ENCODE results near the gene SLC45A3.

SLC45A3 gene

DNA sequence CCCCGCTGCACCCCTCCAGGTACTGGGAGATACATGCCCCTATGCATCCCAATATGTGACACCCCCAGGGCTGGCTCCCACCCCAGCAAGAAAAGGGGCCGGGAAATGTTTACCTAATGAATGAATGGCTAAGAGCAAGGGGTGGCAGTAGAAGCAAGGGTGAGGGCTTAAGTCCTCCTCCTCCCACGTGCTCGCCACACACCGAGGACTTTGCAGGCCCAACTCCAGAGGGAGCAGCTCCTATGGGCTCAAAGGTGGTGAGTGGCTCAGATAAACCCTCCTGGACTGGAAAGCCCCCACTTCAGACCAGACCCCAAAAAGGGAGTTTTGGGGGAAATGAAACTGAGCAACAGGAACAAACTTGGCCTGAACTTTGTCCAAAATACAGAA lies 11.4 kb downstream of the SLC45A3 start:
- DNase-seq (ENCODE audit: low read depth, low spot score) = no peak

DNA sequence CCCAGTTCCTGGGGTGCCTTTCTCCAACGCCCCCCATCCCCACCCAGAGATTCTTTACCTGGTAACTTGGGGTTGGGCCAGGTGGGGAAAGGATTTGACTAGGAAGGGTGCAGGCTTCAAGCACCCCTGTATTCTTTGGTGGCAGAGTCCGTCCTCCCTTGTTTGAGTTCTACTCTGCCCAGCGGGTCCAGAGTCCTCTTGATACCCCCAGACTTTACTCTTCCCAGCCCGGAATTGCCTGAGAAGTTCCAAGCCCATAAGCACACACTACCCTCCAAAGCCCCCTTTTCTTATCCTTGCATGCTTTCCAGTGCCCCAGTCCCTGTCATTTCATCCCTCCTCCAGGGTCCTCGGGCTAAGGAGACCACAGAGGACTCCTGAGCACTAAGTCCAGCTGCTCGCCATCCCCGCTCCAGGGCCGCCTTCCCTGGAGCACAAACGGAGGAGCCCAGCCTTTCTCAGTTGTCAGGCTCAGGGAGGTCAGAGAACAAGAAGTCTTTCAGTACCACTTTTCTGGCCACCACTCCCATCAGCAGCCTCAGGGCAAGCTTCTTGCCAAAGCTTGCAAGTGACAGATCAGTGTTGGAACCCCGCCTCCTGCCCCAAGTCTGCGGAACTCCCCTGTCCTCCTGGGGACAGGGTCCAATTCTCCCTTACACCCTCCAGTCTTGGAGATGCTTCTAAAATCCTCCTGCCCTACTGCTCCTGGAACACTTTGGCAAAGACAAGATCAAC lies 12.2 kb downstream of the SLC45A3 start:
- DNase-seq (ENCODE audit: low read depth, low spot score) = no peak

DNA sequence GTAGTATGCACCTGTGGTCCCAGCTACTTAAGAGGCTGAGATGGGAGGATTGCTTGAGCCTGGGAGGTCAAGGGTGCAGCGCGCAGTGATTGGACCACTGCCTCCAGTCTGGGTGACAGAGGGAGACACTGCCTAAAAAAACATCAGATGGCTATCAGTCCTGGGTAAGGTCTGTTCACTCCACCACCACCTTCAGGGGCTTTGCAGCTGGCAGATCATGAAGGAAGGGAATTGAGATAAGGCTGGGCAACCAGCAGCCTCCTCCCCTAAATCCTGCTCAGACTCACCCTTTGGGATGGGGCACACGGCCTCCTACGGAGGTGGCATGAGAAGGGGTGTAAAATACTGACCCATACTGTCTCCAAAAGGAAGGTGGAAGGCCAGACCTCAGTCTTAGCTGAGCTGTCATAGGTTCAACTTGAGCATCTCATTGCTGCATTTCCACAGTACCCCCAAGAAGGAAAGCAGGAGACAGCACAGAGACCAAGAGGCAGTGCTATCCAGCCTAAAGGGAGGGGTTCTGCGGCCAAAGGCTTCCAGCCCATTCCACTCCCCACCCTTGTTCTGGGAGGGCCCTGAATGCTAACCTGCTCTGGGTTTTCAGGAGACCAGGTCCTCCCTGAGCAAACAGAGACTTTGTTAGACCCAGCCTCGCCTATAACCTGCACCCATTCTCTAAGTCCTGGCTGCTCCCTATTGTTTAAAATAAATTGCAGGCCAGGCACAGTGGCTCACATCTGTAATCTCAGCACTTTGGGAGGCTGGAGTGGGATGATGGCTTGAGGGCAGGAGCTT lies 13.7 kb downstream of the SLC45A3 start:
- DNase-seq (ENCODE audit: low read depth, low spot score) = no peak

DNA sequence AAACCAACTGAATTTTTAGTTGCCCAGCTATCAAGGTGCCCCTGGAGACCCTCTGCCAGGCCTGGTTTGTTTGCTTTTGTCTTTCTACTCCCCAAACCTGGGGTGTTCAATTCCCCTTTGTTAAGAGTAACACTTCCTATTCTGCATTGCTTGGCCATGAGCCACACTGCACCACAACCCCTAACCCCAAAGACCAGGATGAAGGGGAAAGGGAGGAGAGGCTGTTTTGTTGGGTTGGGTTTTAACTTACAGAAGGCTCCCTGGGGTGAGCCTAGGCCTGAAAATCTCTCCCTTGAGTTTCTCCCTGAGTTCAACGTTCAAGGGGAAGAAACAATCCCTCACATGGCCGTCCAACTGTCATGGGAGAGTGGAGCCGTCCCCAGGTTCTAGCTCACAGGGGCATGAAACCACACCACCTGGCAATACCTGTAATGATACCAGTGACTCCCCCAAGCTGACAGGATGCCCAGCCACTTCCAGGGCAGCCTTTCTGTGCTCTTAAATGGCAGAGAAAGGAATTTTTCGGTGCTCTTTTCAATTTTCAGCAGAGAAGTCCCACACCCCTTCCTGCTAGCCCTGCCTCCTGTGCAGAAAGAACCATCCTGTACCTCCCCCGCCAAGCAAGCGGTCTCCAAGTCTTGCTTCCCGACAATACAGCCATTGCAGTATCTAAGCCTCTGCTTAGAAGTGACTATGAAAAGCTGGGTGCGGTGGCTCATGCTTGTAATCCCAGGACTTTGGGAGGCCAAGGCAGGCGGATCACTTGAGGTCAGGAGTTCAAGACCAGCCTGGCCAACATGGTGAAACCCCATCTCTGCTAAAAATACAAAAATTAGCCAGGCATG lies 14.9 kb downstream of the SLC45A3 start:
- no peak for DNase-seq (ENCODE audit: low read depth, low spot score)

DNA sequence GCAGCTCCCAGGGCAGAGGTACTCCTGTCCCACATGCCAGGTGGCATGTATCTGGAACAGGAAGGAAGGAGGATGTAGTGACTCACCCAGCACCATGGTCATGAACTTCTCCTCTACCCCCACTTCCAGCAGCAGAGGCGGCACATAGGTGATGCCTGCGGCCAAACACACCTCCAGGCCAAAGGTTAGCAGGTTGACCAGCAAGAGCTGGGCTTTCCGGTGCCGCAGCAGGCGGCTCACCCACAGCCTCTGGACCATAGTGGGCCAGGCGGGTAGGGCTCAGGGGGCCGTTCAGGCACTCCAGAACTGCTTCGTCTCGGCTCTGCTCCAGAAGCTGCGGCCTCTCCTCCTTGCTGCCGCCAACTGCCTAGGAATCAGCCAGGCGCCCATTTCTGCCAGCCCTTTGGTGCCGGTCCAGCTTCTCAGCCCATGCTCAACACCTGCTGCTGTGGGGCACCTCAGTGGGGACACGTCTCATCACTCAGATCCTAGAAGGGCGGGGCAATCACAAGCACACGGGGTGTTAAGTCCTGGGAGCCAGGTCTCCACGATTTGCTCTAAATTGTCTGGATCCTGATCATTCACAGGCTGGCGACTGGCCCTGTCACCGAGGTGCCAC lies 15.8 kb downstream of the SLC45A3 start:
- no peak for DNase-seq (ENCODE audit: low read depth, low spot score)

DNA sequence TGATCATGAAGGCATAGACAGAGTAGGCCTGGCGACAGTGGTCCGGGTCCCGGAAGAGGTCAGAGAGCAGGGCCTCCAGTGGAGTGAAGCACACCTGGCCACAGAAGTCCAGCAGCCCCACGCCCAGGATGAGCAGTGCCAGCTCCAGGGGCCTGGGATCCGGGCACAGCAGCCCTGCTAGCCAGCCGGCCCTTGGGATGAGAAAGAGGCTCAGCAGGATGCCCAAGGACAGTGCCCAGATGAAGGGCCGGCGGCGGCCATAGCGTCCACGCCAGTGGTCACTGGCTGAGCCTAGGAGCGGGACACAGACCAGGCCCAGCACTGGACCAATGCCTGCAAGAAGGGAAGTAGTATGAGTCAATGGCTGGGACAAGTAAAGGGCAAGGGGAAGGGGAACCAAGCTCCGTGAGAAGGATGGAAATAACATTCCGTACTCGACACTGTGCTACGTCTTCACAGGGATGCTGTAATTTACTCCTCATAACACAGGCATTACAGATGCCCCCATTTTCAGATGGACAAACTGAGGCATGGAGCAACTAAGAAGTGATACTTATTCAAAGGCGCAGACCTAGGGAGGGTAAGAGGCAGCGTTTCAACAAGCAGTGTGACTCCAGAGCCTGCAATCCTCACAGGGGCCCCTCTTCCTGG lies 16.9 kb downstream of the SLC45A3 start:
- no peak for DNase-seq (ENCODE audit: low read depth, low spot score)

DNA sequence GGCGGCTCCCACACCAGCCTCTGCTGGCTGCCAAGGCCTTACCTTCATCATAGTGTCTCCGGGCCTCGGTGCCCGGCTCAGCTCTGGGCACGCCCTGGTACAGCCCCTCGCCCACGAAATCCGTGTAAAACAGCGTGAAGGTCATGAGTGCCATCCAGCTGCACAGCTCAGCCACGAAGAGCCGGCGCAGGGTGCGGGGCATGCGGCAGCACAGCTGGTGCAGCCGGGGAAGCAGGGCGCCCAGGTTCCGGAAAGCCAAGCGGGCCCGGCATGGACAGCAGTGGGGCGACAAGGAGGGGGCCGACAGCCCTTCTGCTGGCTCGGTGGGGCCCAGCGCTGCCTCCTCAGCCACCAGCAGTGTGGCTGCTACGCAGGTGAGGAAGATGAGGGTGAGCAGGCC lies 17.5 kb downstream of the SLC45A3 start:
- DNase-seq (ENCODE audit: low read depth, low spot score) = no peak

DNA sequence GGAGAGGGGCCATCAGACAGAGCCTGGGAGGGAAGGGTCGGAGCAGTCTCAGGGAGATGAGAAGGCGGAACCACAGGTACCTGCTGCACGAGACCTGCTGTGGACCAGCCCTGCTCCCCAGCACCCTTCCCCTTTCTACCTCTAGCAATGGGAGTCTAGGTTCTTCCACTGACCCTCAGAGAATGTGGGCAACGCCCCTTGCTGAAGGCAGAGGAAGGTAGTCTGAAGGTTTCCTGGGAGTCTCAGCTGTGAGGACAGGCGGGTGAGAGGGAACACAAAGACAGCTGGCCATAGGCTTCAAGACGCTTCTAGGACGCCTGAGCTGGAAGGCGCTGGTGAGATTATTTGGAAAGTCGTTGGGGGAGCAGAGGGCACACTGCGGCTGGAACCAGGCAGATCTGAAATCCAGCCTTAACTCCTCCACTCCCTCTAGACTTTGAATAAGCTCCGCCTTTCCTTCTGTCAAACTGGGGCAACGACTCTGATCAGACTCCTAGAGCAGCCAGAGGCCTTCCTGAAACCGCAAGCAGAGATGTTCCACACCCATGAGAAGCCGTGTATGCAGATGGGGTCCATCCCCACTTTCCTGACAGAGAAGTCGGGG lies 18.1 kb downstream of the SLC45A3 start:
- DNase-seq (ENCODE audit: low read depth, low spot score) = no peak

DNA sequence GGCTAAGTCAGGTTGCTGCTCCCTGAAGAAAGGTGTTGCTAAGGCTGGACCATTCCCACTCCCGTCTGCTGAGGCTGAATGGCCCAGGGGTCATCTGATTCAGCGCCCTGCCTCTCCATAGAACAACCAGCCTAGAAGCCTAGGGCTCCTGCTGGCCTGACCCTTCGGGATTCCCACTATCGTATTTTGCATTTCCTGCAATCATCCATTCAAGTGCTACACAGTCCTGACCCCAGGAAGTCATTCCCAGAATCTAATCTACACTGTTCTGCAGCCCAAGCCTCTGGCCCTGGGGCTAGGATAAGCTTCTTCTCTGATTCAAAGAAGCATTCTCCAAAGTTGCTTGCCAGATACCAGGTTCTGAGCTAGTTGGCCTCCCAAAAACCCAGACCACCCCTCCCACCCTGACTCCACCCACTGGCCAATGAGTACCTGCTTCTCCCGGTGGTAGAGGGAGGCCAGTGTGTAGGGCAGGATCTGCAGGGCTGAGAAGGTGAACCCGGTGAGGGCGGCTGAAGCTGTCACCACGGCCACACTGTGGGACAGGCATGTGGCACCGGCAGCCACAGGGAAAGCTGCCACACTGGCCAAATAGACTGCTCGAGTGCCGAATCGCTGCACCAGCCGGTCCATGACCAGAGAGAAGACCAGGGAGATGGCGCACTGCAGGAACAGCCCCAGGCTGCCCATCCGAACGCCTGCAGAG lies 18.7 kb downstream of the SLC45A3 start:
- no peak for DNase-seq (ENCODE audit: low read depth, low spot score)

DNA sequence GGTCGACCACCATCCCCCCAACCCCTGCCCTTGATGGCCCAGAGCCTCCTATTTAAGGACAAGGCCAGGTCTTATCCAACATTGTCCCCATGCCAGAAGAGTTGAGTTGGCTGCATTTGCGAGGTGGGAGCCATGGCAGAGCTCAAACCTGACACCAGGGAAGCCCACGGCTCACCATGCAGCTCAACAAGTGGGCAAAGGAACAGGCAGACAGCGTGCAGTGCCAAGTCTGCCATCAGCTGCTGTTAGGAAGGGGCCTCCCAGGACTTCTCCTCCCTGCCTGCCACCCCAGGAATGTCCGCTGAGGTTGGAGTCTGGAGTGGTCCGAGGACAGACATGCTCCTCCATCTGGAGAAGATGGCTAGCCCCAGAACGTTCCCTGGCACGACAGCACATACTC lies 19.9 kb downstream of the SLC45A3 start:
- no peak for DNase-seq (ENCODE audit: low read depth, low spot score)

DNA sequence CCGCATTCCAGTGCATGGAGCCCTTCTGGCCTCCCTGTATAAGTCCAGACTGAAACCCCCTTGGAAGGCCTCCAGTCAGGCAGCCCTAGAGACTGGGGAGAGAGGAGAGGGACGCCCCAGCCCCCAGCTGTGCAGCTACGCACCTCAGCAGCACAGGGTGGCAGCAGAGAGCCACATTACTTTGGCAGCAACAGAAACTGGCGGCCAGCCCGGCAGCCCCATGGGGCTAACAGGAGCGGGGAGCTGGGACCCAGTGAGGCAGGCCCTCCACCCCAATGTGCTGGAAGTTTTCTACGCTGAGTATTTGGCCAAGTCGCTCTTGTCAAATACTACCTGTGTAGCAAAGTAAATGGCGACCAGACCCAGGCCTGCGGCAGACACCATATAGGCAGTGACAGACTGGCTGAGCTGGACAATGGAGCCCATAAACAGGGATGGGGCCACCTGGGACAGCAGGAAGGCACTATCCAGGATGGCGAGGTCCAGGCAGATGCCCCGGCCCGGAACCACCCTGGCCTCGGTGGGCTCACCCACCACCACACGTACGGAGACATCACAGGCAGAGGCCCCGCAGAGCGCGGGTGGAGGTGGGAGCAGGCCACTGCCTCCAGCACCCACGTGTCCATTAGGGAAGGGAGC lies 21.2 kb downstream of the SLC45A3 start:
- DNase-seq (ENCODE audit: low read depth, low spot score) = peak; percentile 85

DNA sequence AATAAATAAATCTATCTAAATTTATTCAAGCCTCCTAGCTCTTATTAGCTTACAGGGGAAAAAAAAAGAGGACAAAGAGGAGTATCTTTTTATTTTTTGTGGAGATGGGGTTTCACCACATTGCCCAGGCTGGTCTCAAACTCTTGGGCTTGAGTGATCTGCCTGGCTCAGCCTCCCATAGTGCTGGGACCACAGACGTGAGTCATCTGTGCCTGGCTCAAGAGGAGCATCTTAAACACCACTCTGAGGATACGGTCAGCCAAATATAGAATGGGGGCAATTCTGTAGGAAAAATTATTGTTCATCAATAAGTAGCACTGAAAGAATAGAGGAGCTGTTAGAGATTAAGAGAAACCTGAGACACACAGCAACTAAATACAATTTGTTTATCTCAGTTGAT lies 24.1 kb downstream of the SLC45A3 start:
- DNase-seq (ENCODE audit: low read depth, low spot score) = no peak

DNA sequence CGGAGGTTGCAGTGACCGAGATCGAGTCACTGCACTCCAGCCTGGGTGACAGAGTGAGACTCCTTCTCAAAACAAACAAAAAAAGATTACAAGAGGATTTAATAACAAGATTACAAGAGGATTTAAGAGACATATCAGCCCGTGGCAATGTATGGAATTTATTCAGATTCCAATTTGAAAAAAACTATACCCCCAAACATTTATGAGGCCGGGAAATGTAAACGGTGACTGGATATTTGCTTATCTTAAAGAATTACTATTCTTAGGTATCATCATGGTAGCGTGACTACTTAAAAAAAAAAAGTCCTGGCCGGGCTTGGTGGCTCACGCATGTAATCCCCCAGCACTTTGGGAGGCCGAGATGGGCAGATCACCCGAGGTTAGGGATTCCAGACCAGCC lies 27.3 kb downstream of the SLC45A3 start:
- DNase-seq (ENCODE audit: low read depth, low spot score) = no peak

DNA sequence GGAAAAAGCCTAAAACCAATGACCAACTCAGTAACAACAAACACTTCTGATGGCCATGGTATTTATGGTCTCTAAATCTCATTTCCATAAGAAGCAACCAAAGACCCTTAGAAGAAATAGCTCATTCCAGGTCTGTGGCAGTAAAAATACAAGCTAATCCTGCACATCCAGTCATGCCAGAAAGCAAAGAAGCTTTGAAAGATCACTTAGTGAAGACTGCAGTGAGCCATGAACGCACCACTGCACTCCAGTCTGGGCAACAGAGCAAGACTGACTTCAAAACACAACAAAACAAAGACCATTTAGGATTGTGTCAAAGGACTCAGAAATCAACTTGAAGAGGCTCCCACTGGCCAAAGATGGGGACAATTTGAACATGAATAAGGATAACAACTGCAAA lies 30.1 kb downstream of the SLC45A3 start:
- DNase-seq (ENCODE audit: low read depth, low spot score) = no peak

DNA sequence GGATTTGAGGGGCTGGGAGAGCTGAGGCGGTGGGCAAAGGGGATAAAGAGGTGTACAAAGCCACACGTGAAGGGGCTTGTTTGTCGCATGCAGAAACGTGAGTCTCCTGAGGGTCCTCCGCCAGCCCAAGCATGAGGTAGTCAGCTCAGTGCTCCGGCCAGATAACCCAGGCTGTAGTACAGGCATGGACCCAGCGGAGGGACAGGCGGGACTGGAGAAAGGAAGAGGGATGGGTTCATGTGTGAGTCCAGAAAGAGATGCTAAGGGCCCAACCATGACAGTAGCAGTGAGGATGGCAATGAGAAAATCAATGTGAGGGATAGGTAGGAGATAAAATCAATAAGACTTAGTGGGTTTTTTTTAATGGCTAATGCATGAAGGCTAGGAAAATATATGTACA lies 34.8 kb downstream of the SLC45A3 start:
- no peak for DNase-seq (ENCODE audit: low read depth, low spot score)

DNA sequence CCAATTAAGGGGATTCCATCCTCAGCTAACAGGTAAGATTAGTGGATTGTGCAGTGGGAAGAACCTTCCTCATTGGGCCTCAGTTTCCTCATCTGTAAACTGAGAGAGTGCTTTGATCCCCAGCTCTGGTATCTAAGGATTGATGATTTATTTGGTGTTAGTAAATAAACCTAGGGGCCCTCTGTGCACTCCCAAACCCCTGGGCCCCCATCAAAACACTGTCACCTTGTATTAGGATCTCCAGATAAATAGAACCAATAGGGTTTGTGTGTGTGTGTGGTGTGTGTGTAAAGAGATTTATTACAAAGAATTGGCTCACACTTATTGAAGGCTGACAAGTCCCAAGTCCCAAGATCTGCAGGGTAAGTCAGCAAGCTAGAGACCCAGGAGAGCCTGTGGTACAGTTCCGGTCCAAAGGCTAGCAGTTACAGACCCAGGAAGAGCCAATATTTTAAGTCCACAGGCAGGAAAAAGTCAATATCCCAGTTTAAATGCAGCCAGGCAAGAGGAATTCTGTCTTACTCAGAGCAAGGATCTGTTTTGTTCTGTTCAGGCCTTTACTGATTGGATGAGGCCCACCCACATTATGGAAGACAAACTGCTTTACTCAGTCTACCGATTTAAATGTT lies 37.5 kb downstream of the SLC45A3 start:
- no peak for DNase-seq (ENCODE audit: low read depth, low spot score)

DNA sequence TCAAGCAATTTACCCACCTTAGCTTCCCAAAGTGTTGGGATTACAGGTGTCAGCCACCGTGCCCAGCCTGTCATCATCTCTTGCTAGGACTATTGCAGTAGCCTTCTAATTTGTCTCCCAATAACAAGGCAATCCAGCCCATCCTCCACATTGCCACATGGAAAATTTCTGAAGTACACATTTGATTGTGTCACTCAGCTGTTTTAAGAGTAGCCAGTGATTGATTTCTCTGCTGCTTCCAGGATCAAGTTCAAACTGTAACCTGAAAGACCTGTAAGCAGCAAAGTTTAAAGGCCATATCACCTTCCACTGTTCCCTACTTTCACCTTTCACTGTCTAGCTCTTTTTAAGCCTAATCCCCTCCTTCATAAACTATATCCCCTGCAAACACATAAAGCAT lies 40.7 kb downstream of the SLC45A3 start:
- no peak for DNase-seq (ENCODE audit: low read depth, low spot score)

DNA sequence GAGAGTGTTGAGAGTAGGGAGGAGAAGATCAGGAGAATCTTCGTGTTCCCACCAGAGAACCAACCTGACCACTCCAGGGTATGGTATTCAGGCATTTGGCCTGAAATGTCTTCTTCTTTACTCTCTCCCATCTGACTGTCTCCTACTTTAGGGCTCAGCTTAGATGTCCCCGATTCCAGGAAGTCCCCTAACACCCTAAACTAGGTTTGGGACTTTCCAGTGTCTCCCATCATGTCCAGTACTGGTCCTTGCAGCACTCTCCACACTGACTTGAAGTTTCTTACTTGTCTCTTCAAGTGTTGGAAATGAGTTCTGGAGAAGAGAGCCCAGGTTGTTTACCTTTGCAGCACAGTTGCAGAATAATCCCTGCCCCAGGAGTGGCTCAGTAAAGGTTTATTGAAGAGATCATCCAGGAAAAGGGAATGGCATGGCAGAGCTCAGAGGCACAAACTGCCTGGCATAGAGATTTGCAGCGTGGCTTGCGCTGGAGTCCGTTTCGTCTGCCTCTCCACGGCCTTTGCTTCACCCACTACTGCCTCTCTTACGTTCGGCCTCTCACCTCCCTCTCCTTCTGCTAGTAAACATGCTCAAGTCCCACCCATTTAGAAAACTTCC lies 42.3 kb downstream of the SLC45A3 start:
- no peak for DNase-seq (ENCODE audit: low read depth, low spot score)

DNA sequence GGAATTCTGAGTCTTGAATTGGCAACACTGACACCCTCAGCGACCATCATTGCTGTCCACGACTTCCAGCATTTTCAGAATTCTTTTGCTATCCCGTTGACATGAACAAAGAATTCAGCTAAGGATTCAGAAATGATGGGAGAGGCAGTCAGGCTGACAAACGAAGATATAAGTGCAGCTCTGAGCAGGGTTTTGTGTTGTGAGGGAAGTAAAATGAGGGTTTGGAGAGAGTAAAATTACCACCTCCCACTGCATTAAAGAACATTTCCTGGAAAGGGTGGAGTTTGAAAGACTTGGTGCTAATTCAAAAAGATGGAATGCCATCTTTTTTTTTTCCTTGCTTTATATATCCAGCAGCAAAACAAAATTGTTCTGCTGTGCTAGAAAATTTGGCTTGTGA lies 43.6 kb downstream of the SLC45A3 start:
- peak; percentile 20 for DNase-seq (ENCODE audit: low read depth, low spot score)
